Psoas muscle (tissue), 8 donors: ENCODE measurements around the gene COPS2. TPM values are rescaled to one million over a fixed set of nuclear protein-coding genes. Genes with fewer than 3 reads are reported as not detected.

Experiments
- ATAC-seq, 4 donors: fragments of 200-7000 bp; cut with Tn5 transposase; one replicate each; pipeline ENCODE4 v1.9.1; 2020; ENCODE audit warnings: moderate library complexity in 3 of 4, mild to moderate bottlenecking in 2 of 4
- DNase-seq, 2 donors: peaks; one replicate each; pipeline ENCODE4 v3.0.0-alpha.2; 2020
- H3K27ac ChIP-seq: fragments of 200-600 bp; one replicate; pipeline ENCODE4 v1.8.0; 2022
- H3K27me3 ChIP-seq, 3 donors: fragments of 200-600 bp in 1 of 3; one replicate each; pipeline versions ENCODE4 v1.6.1 to v1.8.0; 2013 to 2022; ENCODE audit warnings: low read length in 2 of 3, mild to moderate bottlenecking in 2 of 3, moderate library complexity in 1 of 3; ENCODE audit not compliant: insufficient read depth in 3 of 3
- H3K36me3 ChIP-seq, 2 donors: fragments of 200-600 bp in 1 of 2; one replicate each; pipeline versions ENCODE4 v1.6.1 to v1.8.0; 2013 to 2022; ENCODE audit warnings: low read depth in 1 of 2, mild to moderate bottlenecking in 1 of 2, moderate library complexity in 1 of 2; ENCODE audit not compliant: insufficient read depth in 1 of 2
- H3K4me1 ChIP-seq: fragments of 200-600 bp; one replicate; pipeline ENCODE4 v1.8.0; 2022
- H3K4me3 ChIP-seq: fragments of 200-600 bp; one replicate; pipeline ENCODE4 v1.8.0; 2022; ENCODE audit warnings: mild to moderate bottlenecking
- H3K9me3 ChIP-seq: fragments of 200-600 bp; one replicate; pipeline ENCODE4 v1.8.0; 2022
- WGBS, 3 donors: extraction: QIAGEN DNeasy Blood & Tissue Kit; methylation state at CpG; one replicate each; pipeline versions ENCODE4 v1.1.6 to v1.1.7; 2013; 5-methylcytosine and 5-hydroxymethylcytosine counted together
- intact Hi-C, 2 donors: fragments of 100-400 bp; cut with DNase I; formaldehyde crosslinking; loops; one replicate each; pipeline versions ENCODE4 v1.11.0 to v1.14.2; 2022
- polyA plus RNA-seq, 3 donors: library from polyadenylated mRNA; stranded (reverse); fragments of 200-250 nt; gene quantifications; one replicate each; pipeline ENCODE4 v1.2.3, GENCODE V29; 2013
- total RNA-seq, 4 donors: library from RNA; stranded (reverse); fragmentation: NEBNext Ultra II Directional in 2 of 4; extraction: Animal tissue kit (Norgen Biotek cat#: 25700) in 2 of 4; gene quantifications; one replicate each; pipeline versions ENCODE4 v1.2.1 to v1.2.4, GENCODE V29; 2021 to 2023
- TF ChIP-seq, protein P1 (sequence below): fragments of 200-600 bp; IDR thresholded peaks from one replicate; pipeline ENCODE4 v1.8.0; 2022; ENCODE audit warnings: antibody characterized with exemption
- donor health status: healthy with polysubstance abuse.
- donor health status: DM: no; HTN: no; CAD: no; lungs with moderate emphysema.
- donor health status: Bipolar disorder and iron deficiency.
- donor health status: healthy.
- donor health status: DM: yes; HTN: yes; CAD: no.
- donor health status: DM: no; HTN: no; CAD: no.
- donor health status: DM: no; HTN: no; CAD: no.
- donor health status: DM: yes; HTN: yes; CAD: no.

COPS2 gene
- total and polyA plus RNA-seq, 7 donors: 95.6 to 243 (median 130) TPM

DNA sequence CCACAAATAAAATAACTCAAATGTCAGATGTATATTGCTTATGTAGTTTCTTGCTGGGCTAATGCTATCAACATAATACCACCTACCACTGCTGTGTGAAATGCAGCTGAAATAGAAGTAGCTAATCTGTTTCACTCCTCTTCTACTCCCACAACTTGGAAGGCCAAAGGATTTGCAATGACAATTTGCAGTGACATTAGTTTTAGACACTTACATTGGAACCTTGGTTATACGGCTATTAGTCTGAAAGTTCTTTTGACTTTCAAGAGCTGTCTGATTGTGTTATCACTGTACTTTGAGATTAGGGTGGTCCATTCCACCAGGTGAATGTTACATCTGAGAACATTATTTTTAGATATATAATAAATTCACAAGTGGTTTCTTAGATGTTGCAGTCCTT is 33.5 kb downstream of the COPS2 start:
- no peak overlapping the region for H3K4me3 ChIP-seq
- 82 to 88% (median 84%) methylated on average over 1 of the region's 1 CpG for WGBS, 3 donors
- DNase-seq (no peak), ATAC-seq (no peak)
- no peak overlapping the region for H3K27ac ChIP-seq
- no peaks in the 10 kb centered on the region for H3K9me3 ChIP-seq
- intact Hi-C loops: no loop called here
- TF ChIP-seq, protein P1, sequence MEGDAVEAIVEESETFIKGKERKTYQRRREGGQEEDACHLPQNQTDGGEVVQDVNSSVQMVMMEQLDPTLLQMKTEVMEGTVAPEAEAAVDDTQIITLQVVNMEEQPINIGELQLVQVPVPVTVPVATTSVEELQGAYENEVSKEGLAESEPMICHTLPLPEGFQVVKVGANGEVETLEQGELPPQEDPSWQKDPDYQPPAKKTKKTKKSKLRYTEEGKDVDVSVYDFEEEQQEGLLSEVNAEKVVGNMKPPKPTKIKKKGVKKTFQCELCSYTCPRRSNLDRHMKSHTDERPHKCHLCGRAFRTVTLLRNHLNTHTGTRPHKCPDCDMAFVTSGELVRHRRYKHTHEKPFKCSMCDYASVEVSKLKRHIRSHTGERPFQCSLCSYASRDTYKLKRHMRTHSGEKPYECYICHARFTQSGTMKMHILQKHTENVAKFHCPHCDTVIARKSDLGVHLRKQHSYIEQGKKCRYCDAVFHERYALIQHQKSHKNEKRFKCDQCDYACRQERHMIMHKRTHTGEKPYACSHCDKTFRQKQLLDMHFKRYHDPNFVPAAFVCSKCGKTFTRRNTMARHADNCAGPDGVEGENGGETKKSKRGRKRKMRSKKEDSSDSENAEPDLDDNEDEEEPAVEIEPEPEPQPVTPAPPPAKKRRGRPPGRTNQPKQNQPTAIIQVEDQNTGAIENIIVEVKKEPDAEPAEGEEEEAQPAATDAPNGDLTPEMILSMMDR: no peak
- H3K36me3 ChIP-seq: peaks cover 0 to 30% of the 10 kb centered on the region in 2 donors
- no peaks in the 10 kb centered on the region for H3K27me3 ChIP-seq
- no peaks in the 10 kb centered on the region for H3K4me1 ChIP-seq

DNA sequence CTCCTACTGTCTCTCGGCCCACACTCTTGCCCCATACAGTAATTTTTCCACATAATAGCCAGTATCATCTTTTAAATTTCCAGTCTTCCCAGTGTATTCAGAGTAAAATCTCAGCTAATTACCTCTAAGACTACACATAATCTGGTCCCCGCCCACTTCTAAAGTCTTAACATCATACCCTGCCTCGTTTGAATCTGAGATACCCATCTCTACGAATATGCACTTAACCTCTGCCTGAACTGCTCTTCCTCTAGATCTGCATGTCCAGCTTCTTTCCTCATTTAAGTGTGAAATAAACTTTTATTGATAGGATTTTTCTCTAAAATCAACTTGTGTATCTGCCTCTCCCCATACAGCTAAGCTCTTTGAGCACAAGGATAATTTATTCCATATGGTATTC is 34.6 kb downstream of the COPS2 start:
- no peak for ATAC-seq

DNA sequence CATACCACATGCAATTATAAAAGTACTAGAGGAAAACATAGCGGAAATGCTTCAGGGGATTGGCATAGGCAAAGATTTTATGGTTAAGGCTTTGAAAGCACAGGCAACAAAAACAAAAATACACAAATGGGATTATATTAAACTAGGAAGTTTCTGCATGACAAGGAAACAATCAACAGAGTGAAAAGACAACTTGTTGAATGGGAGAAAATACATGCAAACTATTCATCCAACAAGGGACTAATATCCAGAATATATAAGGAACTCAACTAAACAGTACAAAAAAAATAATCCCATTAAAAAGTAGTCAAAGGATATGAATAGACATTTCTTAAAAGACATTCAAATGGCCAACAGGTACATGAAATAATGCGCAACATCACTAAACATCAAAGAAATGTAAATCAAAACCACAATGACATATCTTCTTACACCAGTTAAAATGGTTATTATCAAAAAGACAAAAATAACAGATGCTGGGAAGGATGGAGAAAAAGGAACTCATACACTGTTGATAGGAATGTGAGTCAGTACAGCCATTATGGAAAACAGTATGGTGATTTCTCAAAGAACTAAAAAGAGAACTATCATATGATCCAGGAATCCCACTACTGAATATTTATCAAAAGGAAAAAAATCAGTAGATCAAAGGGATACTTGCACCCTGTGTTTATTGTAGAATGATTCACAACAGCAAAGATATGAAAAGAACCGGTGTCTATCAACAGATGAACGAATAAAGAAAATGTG is 39.1 kb downstream of the COPS2 start:
- Histone ChIP-seq H3K4me1 (no peaks in the 10 kb centered on the region), H3K36me3 (peaks cover 0 to 15% of the 10 kb centered on the region in 2 donors), H3K27me3 (no peaks in the 10 kb centered on the region), H3K9me3 (peaks cover 6% of the 10 kb centered on the region), H3K4me3 (no peak overlapping the region), H3K27ac (no peak overlapping the region)
- 97 to 98% (median 97%) methylated on average over 4 of the region's 4 CpGs for WGBS, 3 donors
- intact Hi-C loops: no loop called here
- TF ChIP-seq, protein P1: no peak
- DNase-seq: no peak
- no peak for ATAC-seq

More for the DNA sequence above, 34.6 kb downstream of the COPS2 start:
- TF ChIP-seq, protein P1: no peak
- no peak overlapping the region for H3K4me3 ChIP-seq
- intact Hi-C loops: no loop called here
- H3K9me3 ChIP-seq: no peaks in the 10 kb centered on the region
- H3K36me3 ChIP-seq: peaks cover 0 to 19% of the 10 kb centered on the region in 2 donors
- no peaks in the 10 kb centered on the region for H3K27me3 ChIP-seq
- no peak for DNase-seq
- no peak overlapping the region for H3K27ac ChIP-seq
- H3K4me1 ChIP-seq: no peaks in the 10 kb centered on the region
- 79 to 84% (median 81%) methylated on average over 4 of the region's 4 CpGs for WGBS, 3 donors

DNA sequence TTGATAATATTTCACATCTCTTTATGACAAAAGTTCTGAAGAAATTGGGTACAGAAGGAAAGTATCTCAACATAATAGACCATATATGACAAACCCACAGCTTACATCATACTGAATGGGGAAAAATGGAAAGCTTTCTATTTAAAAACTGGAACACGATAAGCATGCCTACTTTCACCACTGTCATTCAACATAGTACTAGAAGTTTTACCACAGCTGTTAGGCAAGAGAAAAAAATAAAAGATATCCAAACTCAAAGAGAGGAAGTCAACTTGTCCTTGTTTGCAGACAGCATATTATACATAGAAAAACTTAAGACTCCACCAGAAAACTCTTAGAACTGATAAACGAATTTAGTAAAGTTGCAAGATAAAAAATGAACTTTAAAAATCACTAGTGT is 40.3 kb downstream of the COPS2 start:
- DNase-seq: no peak
- H3K9me3 ChIP-seq: peaks cover 6% of the 10 kb centered on the region
- no peak overlapping the region for H3K4me3 ChIP-seq
- H3K27me3 ChIP-seq: no peaks in the 10 kb centered on the region
- ATAC-seq: no peak
- intact Hi-C loops: no loop called here
- TF ChIP-seq, protein P1: no peak
- no peak overlapping the region for H3K27ac ChIP-seq
- no peaks in the 10 kb centered on the region for H3K4me1 ChIP-seq
- 66 to 78% (median 73%) methylated on average over 2 of the region's 2 CpGs for WGBS, 3 donors
- peaks cover 0 to 15% of the 10 kb centered on the region in 2 donors for H3K36me3 ChIP-seq
